ENCODE results near the gene PRXL2B.

GRCh38 chr1:2570332-2570731 is 16.2 kb upstream of the PRXL2B start:
- TF ChIP-seq CTCF (IDR thresholded peaks at IDR 0.05) (no peak), EZH2 (IDR thresholded peaks at IDR 0.05) (no peak), EZH2phosphoT487 (IDR thresholded peaks at IDR 0.05) (no peak)

All from neural progenitor cell (in vitro differentiated cells).